ENCODE measurements around the gene ZNF805. TPM values are rescaled to one million over a fixed set of nuclear protein-coding genes. Genes with fewer than 3 reads are reported as not detected.

The ZNF805 gene
- total RNA-seq, 1 donor from 2014 or later = 20.8 TPM

Other genes with a start within 250 kb of the ZNF805 start
- not detected in 2 replicates for gene USP29, start 120.6 kb upstream of the ZNF805 start, total RNA-seq
- gene ZIM3, start 95.4 kb upstream of the ZNF805 start, total RNA-seq = not detected in 2 replicates
- not detected in 2 replicates for gene DUXA, start 73.1 kb upstream of the ZNF805 start, total RNA-seq
- 24.9 and 38.9 TPM in 2 replicates for gene ZNF264, start 49.1 kb upstream of the ZNF805 start, total RNA-seq
- gene AURKC, start 9.6 kb upstream of the ZNF805 start, total RNA-seq = 0.42 and 0.86 TPM in 2 replicates
- gene ZNF460, start 39.9 kb downstream of the ZNF805 start, total RNA-seq = 49.6 and 66.0 TPM in 2 replicates
- gene ZNF543, start 79.8 kb downstream of the ZNF805 start, total RNA-seq = 9.6 and 10.7 TPM in 2 replicates
- gene ZNF304, start 110.6 kb downstream of the ZNF805 start, total RNA-seq = 9.5 and 11.0 TPM in 2 replicates
- gene TRAPPC2B, start 122.9 kb downstream of the ZNF805 start, total RNA-seq = 8.8 and 10.2 TPM in 2 replicates
- 2.0 and 2.9 TPM in 2 replicates for gene ZNF547, start 122.9 kb downstream of the ZNF805 start, total RNA-seq
- gene ZNF548, start 149.2 kb downstream of the ZNF805 start, total RNA-seq = 14.2 and 16.6 TPM in 2 replicates
- gene ZNF17, start 170.5 kb downstream of the ZNF805 start, total RNA-seq = 10.0 and 10.1 TPM in 2 replicates
- 12.2 and 14.9 TPM in 2 replicates for gene ZNF749, start 194.7 kb downstream of the ZNF805 start, total RNA-seq
- gene VN1R1, start 216.5 kb downstream of the ZNF805 start, total RNA-seq = 0.20 and 0.35 TPM in 2 replicates
- 14.1 and 25.7 TPM in 2 replicates for gene ZNF772, start 236.9 kb downstream of the ZNF805 start, total RNA-seq
- gene ZNF419, start 247.1 kb downstream of the ZNF805 start, total RNA-seq = 8.6 and 13.6 TPM in 2 replicates

Data from pulmonary artery endothelial cell (primary cell).